GM23338 (cell line): ENCODE results near the gene ST8SIA1. TPM values are rescaled to one million over a fixed set of nuclear protein-coding genes. Genes with fewer than 3 reads are reported as not detected.

Source experiments
- ATAC-seq: fragments of 200-7000 bp; cut with Tn5 transposase; 3 replicates; pipeline ENCODE4 v1.9.1; 2020
- DNase-seq: peaks from one replicate; pipeline ENCODE4 v3.0.0-alpha.2; 2015; ENCODE audit warnings: low spot score
- H2AFZ ChIP-seq: fragments of 200-600 bp; sonication (generic); 2 replicates; pipeline ENCODE4 v1.8.0; 2016; ENCODE audit warnings: antibody characterized with exemption, mild to moderate bottlenecking, moderate library complexity
- H3F3A ChIP-seq: fragments of 200-600 bp; sonication (generic); replicated peaks from 2 replicates; pipeline ENCODE4 v1.8.0; 2017; ENCODE audit warnings: antibody characterized with exemption, mixed run types, low read depth
- H3K27ac ChIP-seq: fragments of 200-600 bp; sonication (generic); 2 replicates; pipeline ENCODE4 v1.6.1; 2016; ENCODE audit warnings: low read depth
- H3K27me3 ChIP-seq: fragments of 200-600 bp; sonication (generic); 2 replicates; pipeline ENCODE4 v1.8.0; 2016; ENCODE audit warnings: mild to moderate bottlenecking, mixed run types, moderate library complexity; ENCODE audit not compliant: insufficient read depth
- H3K36me3 ChIP-seq: fragments of 200-600 bp; sonication (generic); 2 replicates; pipeline ENCODE4 v1.8.0; 2016; ENCODE audit warnings: mild to moderate bottlenecking; ENCODE audit not compliant: insufficient read depth
- H3K4me1 ChIP-seq: fragments of 200-600 bp; sonication (generic); 2 replicates; pipeline ENCODE4 v1.8.0; 2016; ENCODE audit warnings: mild to moderate bottlenecking, moderate library complexity; ENCODE audit not compliant: insufficient read depth
- H3K4me2 ChIP-seq: fragments of 200-600 bp; sonication (generic); 2 replicates; pipeline ENCODE4 v1.7.1; 2017; ENCODE audit warnings: mixed run types
- H3K4me3 ChIP-seq: fragments of 200-600 bp; sonication (generic); 2 replicates; pipeline ENCODE4 v1.6.1; 2016; ENCODE audit warnings: mixed run types
- H3K79me2 ChIP-seq: fragments of 200-600 bp; sonication (generic); replicated peaks from 2 replicates; pipeline ENCODE4 v1.8.0; 2017; ENCODE audit warnings: mild to moderate bottlenecking; ENCODE audit not compliant: insufficient read depth
- H3K9me2 ChIP-seq: fragments of 200-600 bp; sonication (generic); 2 replicates; pipeline ENCODE4 v1.8.0; 2017; ENCODE audit not compliant: insufficient read depth
- H4K20me1 ChIP-seq: fragments of 200-600 bp; sonication (generic); replicated peaks from 2 replicates; pipeline ENCODE4 v1.8.0; 2017; ENCODE audit warnings: mild to moderate bottlenecking; ENCODE audit not compliant: insufficient read depth
- H3K27ac Mint-ChIP-seq: 2 replicates; pipeline ENCODE4 v1.8.0; 2020; ENCODE audit warnings: inconsistent platforms, mild to moderate bottlenecking, moderate library complexity, mixed read lengths
- H3K27me3 Mint-ChIP-seq: 3 replicates; pipeline ENCODE4 v1.8.0; 2022; ENCODE audit warnings: low read depth, mild to moderate bottlenecking, moderate library complexity, mixed read lengths, inconsistent platforms; ENCODE audit not compliant: insufficient read depth, poor library complexity
- H3K36me3 Mint-ChIP-seq: 3 replicates; pipeline ENCODE4 v1.8.0; 2021; ENCODE audit warnings: low read depth, mild to moderate bottlenecking, inconsistent platforms, moderate library complexity, mixed read lengths
- H3K4me1 Mint-ChIP-seq: 3 replicates; pipeline ENCODE4 v1.8.0; 2020; ENCODE audit warnings: mild to moderate bottlenecking, inconsistent platforms, mixed read lengths
- H3K4me3 Mint-ChIP-seq: 3 replicates; pipeline ENCODE4 v1.8.0; 2021; ENCODE audit warnings: moderate library complexity, mild to moderate bottlenecking, inconsistent platforms, mixed read lengths
- H3K9me3 Mint-ChIP-seq: 3 replicates; pipeline ENCODE4 v1.8.0; 2020; ENCODE audit warnings: moderate library complexity, mild to moderate bottlenecking, inconsistent platforms, mixed read lengths
- CREB1 ChIP-seq: fragments of 250-450 bp; sonication (Bioruptor Pico); IDR thresholded peaks from 2 replicates; pipeline ENCODE4 v1.5.0; 2020; ENCODE audit warnings: low read depth, mild to moderate bottlenecking, moderate library complexity
- CTCF ChIP-seq, 2 experiments: fragments of 200-600 bp in 1 of 2; sonication (generic) in 1 of 2; conservative IDR thresholded peaks; 2 replicates each; pipeline versions ENCODE4 v1.5.1 to v1.6.1; 2016 to 2017; ENCODE audit warnings: antibody characterized with exemption in 2 of 2, low read depth in 2 of 2, mild to moderate bottlenecking in 2 of 2, moderate library complexity in 1 of 2
- ETS1 ChIP-seq: IDR thresholded peaks from 2 replicates; pipeline ENCODE4 v1.6.1; 2016; ENCODE audit warnings: antibody characterized with exemption
- EZH2 ChIP-seq: fragments of 200-600 bp; sonication (generic); IDR thresholded peaks from one replicate; pipeline ENCODE4 v1.8.0; 2017; ENCODE audit warnings: antibody characterized with exemption, mild to moderate bottlenecking, low read depth; ENCODE audit not compliant: unreplicated experiment
- EZH2phosphoT487 ChIP-seq: fragments of 200-600 bp; sonication (generic); IDR thresholded peaks from one replicate; pipeline ENCODE4 v1.8.1; 2018; ENCODE audit warnings: antibody characterized with exemption; ENCODE audit not compliant: unreplicated experiment
- JUNB ChIP-seq: IDR thresholded peaks from one replicate; pipeline ENCODE4 v1.6.1; 2016; ENCODE audit warnings: antibody characterized with exemption; ENCODE audit not compliant: unreplicated experiment
- NANOG ChIP-seq: IDR thresholded peaks from 2 replicates; pipeline ENCODE4 v1.6.1; 2016; ENCODE audit warnings: antibody characterized with exemption, borderline replicate concordance
- POLR2AphosphoS5 ChIP-seq: IDR thresholded peaks from 2 replicates; pipeline ENCODE4 v1.6.1; 2016; ENCODE audit warnings: antibody characterized with exemption, low read depth
- REST ChIP-seq: IDR thresholded peaks from one replicate; pipeline ENCODE4 v1.6.1; 2018; ENCODE audit warnings: antibody characterized with exemption; ENCODE audit not compliant: unreplicated experiment
- STAT1 ChIP-seq: IDR thresholded peaks from one replicate; pipeline ENCODE4 v1.6.1; 2016; ENCODE audit warnings: antibody characterized with exemption; ENCODE audit not compliant: unreplicated experiment
- ZNF114 ChIP-seq: fragments of 250-450 bp; sonication (Bioruptor Pico); IDR thresholded peaks from 2 replicates; pipeline ENCODE4 v1.5.0; 2020; ENCODE audit warnings: mild to moderate bottlenecking, moderate library complexity
- ZNF331 ChIP-seq: fragments of 250-450 bp; sonication (Bioruptor Pico); IDR thresholded peaks from 2 replicates; pipeline ENCODE4 v1.5.0; 2020; ENCODE audit warnings: low read depth, mild to moderate bottlenecking, moderate library complexity
- ZNF462 ChIP-seq: fragments of 250-450 bp; sonication (Bioruptor Pico); IDR thresholded peaks from 2 replicates; pipeline ENCODE4 v1.5.0; 2020; ENCODE audit warnings: mild to moderate bottlenecking, moderate library complexity
- polyA plus RNA-seq: library from polyadenylated mRNA; unstranded; fragments of >200 nt; fragmentation: Nextera tagmentation; extraction: Ambion mirVana; gene quantifications from 2 replicates; pipeline ENCODE4 v1.2.1, GENCODE V29; 2016
- total RNA-seq: library from RNA; depleted of rRNA; stranded (reverse); fragments of >200 nt; shearing (Covaris generic); gene quantifications from 2 replicates; pipeline ENCODE4 v1.2.3, GENCODE V29; 2014

The ST8SIA1 gene
- total and polyA plus RNA-seq, 2 experiments from 2014 or later = 2.5 to 5.1 TPM

- ATAC-seq = no peak
- Mint-ChIP-seq H3K36me3 (no peaks in the 10 kb centered on the region), H3K4me1 (no peaks in the 10 kb centered on the region), H3K27ac (no peak overlapping the region), H3K9me3 (no peaks in the 10 kb centered on the region; the same call in 2 of the 3 replicates), H3K27me3 (peaks cover 2% of the 10 kb centered on the region), H3K4me3 (no peak overlapping the region)
- H3K27me3 ChIP-seq = no peaks in the 10 kb centered on the region
- H3K27ac ChIP-seq = no peak overlapping the region
- no peak overlapping the region for H3K4me3 ChIP-seq
- no peaks in the 10 kb centered on the region for H3K4me1 ChIP-seq
- H3K4me2 ChIP-seq = no peak overlapping the region
- H2AFZ ChIP-seq = no peak overlapping the region
- no peaks in the 10 kb centered on the region; the same call in 1 of the 2 replicates for H3K9me2 ChIP-seq
- TF ChIP-seq STAT1 (no peak), EZH2phosphoT487 (no peak), EZH2 (no peak), ETS1 (no peak), ZNF331 (CRISPR knock-in tag) (no peak), ZNF114 (CRISPR knock-in tag) (no peak), CREB1 (CRISPR knock-in tag) (no peak), CTCF (conservative IDR thresholded peaks at IDR 0.05; ENCODE audit: low read depth in 2 of 2) (no peak), ZNF462 (CRISPR knock-in tag) (no peak), REST (no peak), POLR2AphosphoS5 (no peak), JUNB (no peak), NANOG (no peak)
- no peaks in the 10 kb centered on the region for H3K79me2 ChIP-seq
- no peak for DNase-seq
- no peaks in the 10 kb centered on the region for H3K36me3 ChIP-seq
- H4K20me1 ChIP-seq = no peaks in the 10 kb centered on the region
- H3F3A ChIP-seq = no peaks in the 10 kb centered on the region
These were observed 40.0 kb upstream of the ST8SIA1 start for GRCh38 chr12:22374508-22374907.
